HuH-7 (cell line): ENCODE results near the gene RNU1-4.
"Not testable (repeated sequence)": the region's sequence is repeated elsewhere in the genome, so short reads cannot be mapped to it uniquely, and the experiment has no call there.

Experiments
- DNase-seq: peaks from one replicate; pipeline ENCODE4 v3.0.0; 2011; ENCODE audit warnings: low spot score

RNU1-4 gene

GRCh38 chr1:16740047-16740964 lies at the start of gene RNU1-4:
TSS of gene RNU1-4 (plus strand) at chr1:16740516.
- not testable (repeated sequence) for DNase-seq

GRCh38 chr1:16690971-16691682 lies 49.2 kb upstream of the RNU1-4 start:
- DNase-seq, result not testable (repeated sequence)

- not testable (repeated sequence) for DNase-seq
Observed at GRCh38 chr1:16692283-16692682, 48.0 kb upstream of the RNU1-4 start.

- DNase-seq, result not testable (repeated sequence)
Observed at GRCh38 chr1:16692717-16693448, 47.4 kb upstream of the RNU1-4 start.

- DNase-seq, result not testable (repeated sequence)
Observed at GRCh38 chr1:16693449-16694307, 46.6 kb upstream of the RNU1-4 start.

GRCh38 chr1:16694308-16694702 lies 46.0 kb upstream of the RNU1-4 start:
- not testable (repeated sequence) for DNase-seq

GRCh38 chr1:16696507-16697150 lies 43.7 kb upstream of the RNU1-4 start:
- DNase-seq, result not testable (repeated sequence)

GRCh38 chr1:16697152-16697551 lies 43.2 kb upstream of the RNU1-4 start:
- not testable (repeated sequence) for DNase-seq

GRCh38 chr1:16699440-16699839 lies 40.9 kb upstream of the RNU1-4 start:
- not testable (repeated sequence) for DNase-seq

GRCh38 chr1:16700138-16700895 lies 40.0 kb upstream of the RNU1-4 start:
- not testable (repeated sequence) for DNase-seq

- not testable (repeated sequence) for DNase-seq
Observed at GRCh38 chr1:16701189-16701588, 39.1 kb upstream of the RNU1-4 start.

GRCh38 chr1:16702280-16702679 lies 38.0 kb upstream of the RNU1-4 start:
- not testable (repeated sequence) for DNase-seq

GRCh38 chr1:16703141-16703540 lies 37.2 kb upstream of the RNU1-4 start:
- DNase-seq, result not testable (repeated sequence)

- not testable (repeated sequence) for DNase-seq
Observed at GRCh38 chr1:16703602-16704001, 36.7 kb upstream of the RNU1-4 start.

GRCh38 chr1:16704076-16704475 lies 36.2 kb upstream of the RNU1-4 start:
- not testable (repeated sequence) for DNase-seq

- not testable (repeated sequence) for DNase-seq
Observed at GRCh38 chr1:16704502-16705100, 35.7 kb upstream of the RNU1-4 start.

GRCh38 chr1:16706302-16706701 lies 34.0 kb upstream of the RNU1-4 start:
- not testable (repeated sequence) for DNase-seq

GRCh38 chr1:16707130-16708093 lies 32.9 kb upstream of the RNU1-4 start:
- not testable (repeated sequence) for DNase-seq
